Measurements from ENCODE around the gene SPAG17.

GRCh38 chr1:118154220-118154619, 30.8 kb downstream of the SPAG17 start:
- TF ChIP-seq, protein P1, sequence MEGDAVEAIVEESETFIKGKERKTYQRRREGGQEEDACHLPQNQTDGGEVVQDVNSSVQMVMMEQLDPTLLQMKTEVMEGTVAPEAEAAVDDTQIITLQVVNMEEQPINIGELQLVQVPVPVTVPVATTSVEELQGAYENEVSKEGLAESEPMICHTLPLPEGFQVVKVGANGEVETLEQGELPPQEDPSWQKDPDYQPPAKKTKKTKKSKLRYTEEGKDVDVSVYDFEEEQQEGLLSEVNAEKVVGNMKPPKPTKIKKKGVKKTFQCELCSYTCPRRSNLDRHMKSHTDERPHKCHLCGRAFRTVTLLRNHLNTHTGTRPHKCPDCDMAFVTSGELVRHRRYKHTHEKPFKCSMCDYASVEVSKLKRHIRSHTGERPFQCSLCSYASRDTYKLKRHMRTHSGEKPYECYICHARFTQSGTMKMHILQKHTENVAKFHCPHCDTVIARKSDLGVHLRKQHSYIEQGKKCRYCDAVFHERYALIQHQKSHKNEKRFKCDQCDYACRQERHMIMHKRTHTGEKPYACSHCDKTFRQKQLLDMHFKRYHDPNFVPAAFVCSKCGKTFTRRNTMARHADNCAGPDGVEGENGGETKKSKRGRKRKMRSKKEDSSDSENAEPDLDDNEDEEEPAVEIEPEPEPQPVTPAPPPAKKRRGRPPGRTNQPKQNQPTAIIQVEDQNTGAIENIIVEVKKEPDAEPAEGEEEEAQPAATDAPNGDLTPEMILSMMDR (IDR thresholded peaks at IDR 0.05), result no peak
- no peak for TF ChIP-seq EZH2 (IDR thresholded peaks at IDR 0.05; ENCODE audit: borderline replicate concordance, insufficient read depth, low read depth, low read length, poor library complexity, severe bottlenecking)

All from B cell (primary cell).